Smooth muscle cell (in vitro differentiated cells): Measurements from ENCODE around the gene OR1F1. TPM values are rescaled to one million over a fixed set of nuclear protein-coding genes. Genes with fewer than 3 reads are reported as not detected.
A peak's percentile ranks its signal among the peaks of the same experiment; 100 is the strongest.

Source experiments
- DNase-seq: peaks from one replicate; lab custom pipeline; 2025; ENCODE audit not compliant: unreplicated experiment; lab: John Stamatoyannopoulos, UW
- H2AFZ ChIP-seq: fragments of 200-600 bp; sonication (generic); 2 replicates; pipeline ENCODE4 v1.6.0; 2016; ENCODE audit warnings: antibody characterized with exemption, low read depth, mild to moderate bottlenecking
- H3F3A ChIP-seq: fragments of 200-600 bp; sonication (generic); 2 replicates; pipeline ENCODE4 v1.6.0; 2017; ENCODE audit warnings: antibody characterized with exemption, low read depth
- H3K27ac ChIP-seq: fragments of 200-600 bp; sonication (generic); 2 replicates; pipeline ENCODE4 v1.5.1; 2016; ENCODE audit warnings: low read depth, mild to moderate bottlenecking
- H3K27me3 ChIP-seq: fragments of 200-600 bp; sonication (generic); 2 replicates; pipeline ENCODE4 v1.6.1; 2016; ENCODE audit warnings: low read depth, mild to moderate bottlenecking
- H3K36me3 ChIP-seq: fragments of 200-600 bp; sonication (generic); 2 replicates; pipeline ENCODE4 v1.5.1; 2016; ENCODE audit warnings: low read depth
- H3K4me1 ChIP-seq: fragments of 200-600 bp; sonication (generic); 2 replicates; pipeline ENCODE4 v1.5.1; 2016; ENCODE audit warnings: low read depth
- H3K4me2 ChIP-seq: fragments of 200-600 bp; sonication (generic); 2 replicates; pipeline ENCODE4 v1.6.0; 2016; ENCODE audit warnings: mild to moderate bottlenecking
- H3K4me3 ChIP-seq: fragments of 200-600 bp; sonication (generic); 2 replicates; pipeline ENCODE4 v1.5.1; 2016; ENCODE audit warnings: mild to moderate bottlenecking
- H3K79me2 ChIP-seq: fragments of 200-600 bp; sonication (generic); 2 replicates; pipeline ENCODE4 v1.6.0; 2016; ENCODE audit warnings: low read depth, mild to moderate bottlenecking
- H3K9ac ChIP-seq: fragments of 200-600 bp; sonication (generic); 2 replicates; pipeline ENCODE4 v1.6.0; 2016; ENCODE audit warnings: low read depth
- H3K9me3 ChIP-seq: fragments of 200-600 bp; sonication (generic); replicated peaks from 2 replicates; pipeline ENCODE4 v1.5.1; 2016; ENCODE audit warnings: low read depth
- H4K20me1 ChIP-seq: fragments of 200-600 bp; sonication (generic); 2 replicates; pipeline ENCODE4 v1.6.0; 2016; ENCODE audit warnings: low read depth
- CTCF ChIP-seq: fragments of 200-600 bp; sonication (generic); IDR thresholded peaks from 2 replicates; pipeline ENCODE4 v1.5.1; 2017; ENCODE audit warnings: borderline replicate concordance, mild to moderate bottlenecking, antibody characterized with exemption; ENCODE audit not compliant: insufficient read depth, poor library complexity, severe bottlenecking
- WGBS: methylation state at CpG from one replicate; pipeline ENCODE4 v1.1.7; 2016; ENCODE audit warnings: low lambda C conversion rate; 5-methylcytosine and 5-hydroxymethylcytosine counted together
- polyA plus RNA-seq: library from polyadenylated mRNA; unstranded; fragments of >200 nt; fragmentation: Nextera tagmentation; extraction: Ambion mirVana; gene quantifications from 2 replicates; pipeline ENCODE4 v1.2.1, GENCODE V29; 2016
- total RNA-seq: library from RNA; depleted of rRNA; stranded (reverse); fragments of >200 nt; gene quantifications from 2 replicates; pipeline ENCODE4 v1.2.3, GENCODE V29; 2014

OR1F1 gene
- total and polyA plus RNA-seq, 2 experiments from 2014 or later, result not detected

GRCh38 chr16:3158026-3158509, 29.9 kb upstream of the OR1F1 start:
- WGBS, result under 1% methylated on average over 27 of the region's 27 CpGs

GRCh38 chr16:3158510-3159314, 29.3 kb upstream of the OR1F1 start:
- Histone ChIP-seq H3K4me1 (no peaks in the 10 kb centered on the region), H3K27me3 (no peaks in the 10 kb centered on the region), H3K27ac (peak overlapping the region; percentile 60), H2AFZ (peak overlapping the region; percentile 95), H3K9ac (peak overlapping the region; percentile 73), H3F3A (peaks cover 24% of the 10 kb centered on the region), H3K9me3 (no peaks in the 10 kb centered on the region), H3K4me2 (peak overlapping the region; percentile 95), H3K79me2 (no peaks in the 10 kb centered on the region), H3K4me3 (peak overlapping the region; percentile 72), H4K20me1 (no peaks in the 10 kb centered on the region), H3K36me3 (no peaks in the 10 kb centered on the region)
- under 1% methylated on average over 67 of the region's 70 CpGs for WGBS
- peak; percentile 73 for DNase-seq
- TF ChIP-seq CTCF, result no peak

More at GRCh38 chr16:3158026-3158509, 29.9 kb upstream of the OR1F1 start:
- peak overlapping the region; percentile 95 for H2AFZ ChIP-seq
- no peaks in the 10 kb centered on the region for H3K4me1 ChIP-seq
- peaks cover 28% of the 10 kb centered on the region for H3F3A ChIP-seq
- H3K27ac ChIP-seq, result peak overlapping the region; percentile 60
- no peaks in the 10 kb centered on the region for H4K20me1 ChIP-seq
- H3K27me3 ChIP-seq, result no peaks in the 10 kb centered on the region
- DNase-seq, result no peak
- no peaks in the 10 kb centered on the region for H3K9me3 ChIP-seq
- H3K36me3 ChIP-seq, result no peaks in the 10 kb centered on the region
- no peaks in the 10 kb centered on the region for H3K79me2 ChIP-seq
- peak overlapping the region; percentile 95 for H3K4me2 ChIP-seq
- TF ChIP-seq CTCF, result no peak
- peak overlapping the region; percentile 52 for H3K9ac ChIP-seq
- H3K4me3 ChIP-seq, result peak overlapping the region; percentile 72

GRCh38 chr16:3161235-3162018, 26.6 kb upstream of the OR1F1 start:
- H3K27ac ChIP-seq, result no peak overlapping the region
- WGBS, result 92% methylated on average over 36 of the region's 36 CpGs
- no peaks in the 10 kb centered on the region for H3K79me2 ChIP-seq
- no peaks in the 10 kb centered on the region for H3K4me1 ChIP-seq
- no peaks in the 10 kb centered on the region for H3K36me3 ChIP-seq
- H3K27me3 ChIP-seq, result no peaks in the 10 kb centered on the region
- no peak overlapping the region for H3K4me2 ChIP-seq
- H3K4me3 ChIP-seq, result no peak overlapping the region
- no peak for TF ChIP-seq CTCF
- no peak overlapping the region for H3K9ac ChIP-seq
- no peaks in the 10 kb centered on the region for H4K20me1 ChIP-seq
- H3F3A ChIP-seq, result peaks cover 6% of the 10 kb centered on the region
- H3K9me3 ChIP-seq, result no peaks in the 10 kb centered on the region
- no peak overlapping the region for H2AFZ ChIP-seq
- no peak for DNase-seq
